ENCODE data around the gene RARA. TPM values are rescaled to one million over a fixed set of nuclear protein-coding genes. Genes with fewer than 3 reads are reported as not detected.

The RARA gene
- total and polyA plus RNA-seq, 12 donors, result 4.7 to 58.2 (median 33.0) TPM

Small RNAs within 50 kb of the gene (small RNA-seq; reads per million reads assigned to genes)
- 0 reads per million in 2 donors for gene RF00019
- gene RNA5SP441, result 0 reads per million in 2 donors

Other genes with a start within 250 kb of the RARA start
- gene THRA, start 246.2 kb upstream of the RARA start, total RNA-seq, result 100 to 1,000 TPM in 3 of 9 donors, 10 to 100 TPM in 6; 39.2 to 110 (median 73.8) TPM
- 10 to 100 TPM; 41.8 to 62.3 (median 50.9) TPM for gene THRA, start 246.2 kb upstream of the RARA start, polyA plus RNA-seq
- gene NR1D1, start 208.6 kb upstream of the RARA start, total RNA-seq, result 10 to 100 TPM in 8 of 9 donors, 1 to 10 TPM in 1; 3.4 to 69.1 (median 34.4) TPM
- gene NR1D1, start 208.6 kb upstream of the RARA start, polyA plus RNA-seq, result 10 to 100 TPM; 34.5 to 59.0 (median 36.6) TPM
- 100 to 1,000 TPM in 1 of 9 donors, 10 to 100 TPM in 8; 47.8 to 100 (median 68.2) TPM for gene MSL1, start 187.2 kb upstream of the RARA start, total RNA-seq
- gene MSL1, start 187.2 kb upstream of the RARA start, polyA plus RNA-seq, result 100 to 1,000 TPM in 2 of 3 donors, 10 to 100 TPM in 1; 74.2 to 143 (median 128) TPM
- gene CASC3, start 168.6 kb upstream of the RARA start, total RNA-seq, result 10 to 100 TPM; 31.0 to 72.4 (median 60.9) TPM
- gene CASC3, start 168.6 kb upstream of the RARA start, polyA plus RNA-seq, result 10 to 100 TPM; 36.2 to 65.1 (median 57.5) TPM
- 1 to 10 TPM in 8 of 9 donors, under 1 TPM in 1; 0.24 to 5.7 (median 3.7) TPM for gene RAPGEFL1, start 131.7 kb upstream of the RARA start, total RNA-seq
- 10 to 100 TPM in 1 of 3 donors, 1 to 10 TPM in 2; 1.7 to 18.5 (median 7.3) TPM for gene RAPGEFL1, start 131.7 kb upstream of the RARA start, polyA plus RNA-seq
- 10 to 100 TPM in 7 of 9 donors, 1 to 10 TPM in 2; 5.2 to 30.2 (median 17.4) TPM for gene WIPF2, start 89.9 kb upstream of the RARA start, total RNA-seq
- gene WIPF2, start 89.9 kb upstream of the RARA start, polyA plus RNA-seq, result 10 to 100 TPM in 2 of 3 donors, 1 to 10 TPM in 1; 5.7 to 17.8 (median 13.0) TPM
- 10 to 100 TPM in 2 of 9 donors, 1 to 10 TPM in 6, under 1 TPM in 1; 0.69 to 12.1 (median 2.7) TPM for gene CDC6, start 21.3 kb upstream of the RARA start, total RNA-seq
- gene CDC6, start 21.3 kb upstream of the RARA start, polyA plus RNA-seq, result 10 to 100 TPM in 1 of 3 donors, 1 to 10 TPM in 2; 1.0 to 31.3 (median 1.0) TPM
- gene GJD3, start 55.6 kb downstream of the RARA start, total RNA-seq, result 1 to 10 TPM in 8 of 9 donors, under 1 TPM in 1; 0.44 to 8.7 (median 1.9) TPM
- gene GJD3, start 55.6 kb downstream of the RARA start, polyA plus RNA-seq, result not detected
- gene TOP2A, start 108.7 kb downstream of the RARA start, total RNA-seq, result 10 to 100 TPM in 1 of 9 donors, 1 to 10 TPM in 8; 1.9 to 51.1 (median 4.0) TPM
- 1 to 10 TPM in 2 of 3 donors, under 1 TPM in 1; 0.32 to 3.9 (median 1.2) TPM for gene TOP2A, start 108.7 kb downstream of the RARA start, polyA plus RNA-seq
- gene IGFBP4, start 134.3 kb downstream of the RARA start, total RNA-seq, result 100 to 1,000 TPM in 8 of 9 donors, 10 to 100 TPM in 1; 21.4 to 458 (median 235) TPM
- 100 to 1,000 TPM; 126 to 335 (median 276) TPM for gene IGFBP4, start 134.3 kb downstream of the RARA start, polyA plus RNA-seq
- under 1 TPM in 3 of 9 donors, not detected in 6; 0.11 to 0.32 (median 0.14) TPM for gene TNS4, start 192.4 kb downstream of the RARA start, total RNA-seq
- gene TNS4, start 192.4 kb downstream of the RARA start, polyA plus RNA-seq, result under 1 TPM in 2 of 3 donors, not detected in 1; 0.07 to 0.08 TPM